ENCODE measurements around the gene PJA2. TPM values are rescaled to one million over a fixed set of nuclear protein-coding genes. Genes with fewer than 3 reads are reported as not detected.
"Not testable (repeated sequence)": the region's sequence is repeated elsewhere in the genome, so short reads cannot be mapped to it uniquely, and the experiment has no call there.

The PJA2 gene
- total RNA-seq, 4 donors from 2014 or later: 74.3 to 229 (median 135) TPM

- Histone ChIP-seq H3K4me3 (no peak overlapping the region), H3K4me1 (no peaks in the 10 kb centered on the region), H3K36me3 (no peaks in the 10 kb centered on the region), H3K27ac (no peak overlapping the region), H3K27me3 (no peaks in the 10 kb centered on the region), H3K9me3 (no peaks in the 10 kb centered on the region)
- DNase-seq: no peak
- TF ChIP-seq POLR2A (IDR thresholded peaks at IDR 0.05): no peak
- TF ChIP-seq CTCF (IDR thresholded peaks at IDR 0.05): no peak
- intact Hi-C loops (cut with DNase I; ENCODE audit: low total_unique reads): no loop called here
Observed at GRCh38 chr5:109426075-109426474, 16.3 kb upstream of the PJA2 start.

- DNase-seq; intact Hi-C loops (cut with DNase I; ENCODE audit: low total_unique reads); H3K9me3 ChIP-seq: not testable (repeated sequence)
Observed at GRCh38 chr5:109425521-109425920, 15.7 kb upstream of the PJA2 start.

GRCh38 chr5:109421956-109422355, 12.2 kb upstream of the PJA2 start:
- no peaks in the 10 kb centered on the region for H3K36me3 ChIP-seq
- TF ChIP-seq CTCF (IDR thresholded peaks at IDR 0.05) (no peak), POLR2A (IDR thresholded peaks at IDR 0.05) (no peak)
- H3K4me3 ChIP-seq: no peak overlapping the region
- no peaks in the 10 kb centered on the region for H3K9me3 ChIP-seq
- H3K27ac ChIP-seq: no peak overlapping the region
- no peak for DNase-seq
- H3K27me3 ChIP-seq: no peaks in the 10 kb centered on the region
- no peaks in the 10 kb centered on the region for H3K4me1 ChIP-seq
- intact Hi-C loops (cut with DNase I; ENCODE audit: low total_unique reads): no loop called here

More at GRCh38 chr5:109425521-109425920, 15.7 kb upstream of the PJA2 start:
- not testable (repeated sequence) for H3K4me1 ChIP-seq, H3K4me3 ChIP-seq, H3K36me3 ChIP-seq, H3K27me3 ChIP-seq, H3K27ac ChIP-seq

- intact Hi-C loops (cut with DNase I; ENCODE audit: low total_unique reads): no loop called here
- no peaks in the 10 kb centered on the region for H3K36me3 ChIP-seq
- no peaks in the 10 kb centered on the region for H3K9me3 ChIP-seq
- H3K27me3 ChIP-seq: no peaks in the 10 kb centered on the region
- H3K4me3 ChIP-seq: no peak overlapping the region
- no peak for TF ChIP-seq CTCF (IDR thresholded peaks at IDR 0.05)
- TF ChIP-seq POLR2A (IDR thresholded peaks at IDR 0.05): no peak
- no peak for DNase-seq
- no peak overlapping the region for H3K27ac ChIP-seq
- H3K4me1 ChIP-seq: no peaks in the 10 kb centered on the region
Observed at GRCh38 chr5:109418712-109419352, 9.1 kb upstream of the PJA2 start.

- no peak overlapping the region for H3K27ac ChIP-seq
- no peaks in the 10 kb centered on the region for H3K4me1 ChIP-seq
- no peak for DNase-seq
- no peak overlapping the region for H3K4me3 ChIP-seq
- H3K36me3 ChIP-seq: no peaks in the 10 kb centered on the region
- intact Hi-C loops (cut with DNase I; ENCODE audit: low total_unique reads): no loop called here
- H3K27me3 ChIP-seq: no peaks in the 10 kb centered on the region
- no peak for TF ChIP-seq POLR2A (IDR thresholded peaks at IDR 0.05)
- H3K9me3 ChIP-seq: no peaks in the 10 kb centered on the region
Observed at GRCh38 chr5:109416882-109417281, 7.1 kb upstream of the PJA2 start.

GRCh38 chr5:109413921-109414461, 4.2 kb upstream of the PJA2 start:
- H3K27ac ChIP-seq; H3K4me1 ChIP-seq; DNase-seq; H3K9me3 ChIP-seq; H3K36me3 ChIP-seq; H3K4me3 ChIP-seq; H3K27me3 ChIP-seq; intact Hi-C loops (cut with DNase I; ENCODE audit: low total_unique reads): not testable (repeated sequence)
